ENCODE measurements around the gene GNS.
A peak's percentile ranks its signal among the peaks of the same experiment; 100 is the strongest.

Gene GNS

GRCh38 chr12:64759035-64759894 is at the start of gene GNS:
GNS (minus strand) TSS chr12:64759406; CDS start chr12:64759276, 130 bp downstream.
- DNase-seq = peak; percentile 32 to 98 (median 93)

GRCh38 chr12:64808110-64808509 is 48.9 kb upstream of the GNS start:
- DNase-seq = no peak

- DNase-seq = no peak
These were observed 47.6 kb upstream of the GNS start for GRCh38 chr12:64806593-64807460.

- no peak for DNase-seq
These were observed 47.0 kb upstream of the GNS start for GRCh38 chr12:64806173-64806572.

DNA sequence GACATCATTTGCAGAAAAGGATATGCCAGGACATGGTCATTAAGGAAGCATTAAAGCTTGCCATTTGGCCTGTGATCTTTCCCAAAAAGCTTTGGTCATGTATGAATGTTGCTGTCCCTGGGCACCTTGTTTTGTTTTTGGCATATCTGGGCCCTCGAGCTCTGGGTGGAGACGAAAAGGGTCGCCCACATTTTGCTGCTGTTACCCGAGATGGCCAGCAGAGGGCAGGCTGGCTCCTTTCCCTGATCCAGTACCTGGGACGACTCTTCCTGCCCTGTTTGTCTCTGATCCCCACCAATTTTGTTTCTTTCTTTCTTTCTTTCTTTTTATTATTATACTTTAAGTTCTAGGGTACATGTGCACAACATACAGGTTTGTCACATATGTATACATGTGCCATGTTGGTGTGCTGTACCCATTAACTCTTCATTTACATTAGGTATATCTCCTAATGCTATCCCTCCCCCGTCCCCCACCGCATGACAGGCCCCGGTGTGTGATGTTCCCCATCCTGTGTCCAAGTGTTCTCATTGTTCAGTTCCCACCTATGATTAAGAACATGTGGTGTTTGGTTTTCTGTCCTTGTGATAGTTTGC is 43.1 kb upstream of the GNS start:
- DNase-seq = peak in 26 of 51 donors; percentile 4 to 62 (median 24)

- no peak for DNase-seq
These were observed 42.2 kb upstream of the GNS start for GRCh38 chr12:64801381-64801780.

- no peak for DNase-seq
These were observed 41.4 kb upstream of the GNS start for GRCh38 chr12:64800640-64801039.

DNA sequence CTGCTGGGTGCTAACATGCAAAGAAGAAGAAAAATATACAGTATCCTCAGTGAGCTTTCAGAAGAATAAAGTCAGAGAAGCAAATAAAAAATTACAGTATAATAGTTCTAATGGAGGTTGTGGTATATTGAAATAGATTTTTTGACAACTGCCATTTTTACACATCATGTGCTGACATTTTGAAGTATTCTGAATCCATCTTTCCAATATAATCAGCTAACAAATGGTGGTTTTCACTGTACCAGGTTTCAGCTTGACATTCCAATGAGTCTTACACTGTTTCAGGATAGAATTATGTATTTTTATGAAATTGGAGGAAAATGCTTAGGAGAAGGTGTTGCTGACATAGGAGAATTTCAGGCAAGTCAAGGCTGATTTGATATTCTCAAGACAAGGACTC is 39.0 kb upstream of the GNS start:
- no peak for DNase-seq

- no peak for DNase-seq
These were observed 38.0 kb upstream of the GNS start for GRCh38 chr12:64797156-64797555.

- peak in 13 of 51 donors; percentile 0 to 41 (median 20) for DNase-seq
These were observed 37.1 kb upstream of the GNS start for GRCh38 chr12:64796205-64796845.

GRCh38 chr12:64794305-64794704 is 35.1 kb upstream of the GNS start:
- DNase-seq = no peak

- no peak for DNase-seq
These were observed 34.4 kb upstream of the GNS start for GRCh38 chr12:64793610-64794009.

- no peak for DNase-seq
These were observed 32.9 kb upstream of the GNS start for GRCh38 chr12:64792128-64792527.

- DNase-seq = no peak
These were observed 31.8 kb upstream of the GNS start for GRCh38 chr12:64791036-64791435.

- no peak for DNase-seq
These were observed 31.0 kb upstream of the GNS start for GRCh38 chr12:64790166-64790565.

GRCh38 chr12:64785838-64786237 is 26.6 kb upstream of the GNS start:
- no peak for DNase-seq

- no peak for DNase-seq
These were observed 23.1 kb upstream of the GNS start for GRCh38 chr12:64782191-64782876.

DNA sequence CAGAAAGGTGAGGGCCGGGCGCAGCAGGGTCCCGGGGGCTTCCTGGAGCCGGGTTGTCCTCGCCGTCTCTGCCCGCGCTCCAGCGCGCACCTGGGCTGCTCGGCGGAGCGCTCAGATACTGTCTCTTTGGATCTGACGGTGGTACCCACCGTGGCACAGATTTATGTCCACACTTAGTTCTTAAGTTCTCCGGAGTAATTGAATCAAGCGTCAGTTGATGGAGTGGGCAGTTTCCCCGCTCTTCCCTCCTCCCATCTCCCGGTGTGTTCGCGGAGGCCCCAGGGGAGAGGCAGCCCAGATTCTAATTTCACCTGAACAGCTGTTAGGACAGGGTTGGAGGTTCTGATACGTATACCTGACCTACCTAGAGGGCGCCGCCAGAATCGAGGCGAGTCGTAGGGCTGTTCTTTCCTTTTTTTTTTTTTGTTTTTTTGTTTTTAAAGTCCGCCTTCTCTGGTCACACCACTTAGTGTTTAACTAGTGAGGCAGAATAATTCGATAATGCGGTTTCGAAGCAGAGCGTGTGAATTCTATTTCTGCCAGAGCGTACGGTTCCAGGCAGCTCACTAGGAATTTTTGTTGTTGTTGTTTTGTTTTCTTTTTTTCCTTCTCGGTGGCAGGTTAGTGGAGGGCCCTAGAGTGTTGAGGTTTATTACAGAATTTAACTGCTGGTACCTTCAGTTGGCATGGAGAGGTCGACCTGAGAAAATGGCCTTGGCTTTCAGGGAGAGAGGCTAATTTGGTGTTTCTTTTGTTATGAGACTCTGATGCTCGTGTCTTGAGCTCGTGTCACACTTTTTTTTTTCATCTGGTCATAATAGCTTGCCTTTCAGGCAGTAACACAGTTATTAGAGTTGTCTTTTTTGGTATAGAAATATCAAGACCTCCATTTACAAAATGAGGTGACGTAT is 22.3 kb upstream of the GNS start:
- DNase-seq = peak in 3 of 51 donors; percentile 2 to 12 (median 7)

GRCh38 chr12:64780531-64781279 is 21.5 kb upstream of the GNS start:
- DNase-seq = peak in 16 of 51 donors; percentile 3 to 55 (median 16)
